Measurements from ENCODE around the gene CCL11.

CCL11 gene

DNA sequence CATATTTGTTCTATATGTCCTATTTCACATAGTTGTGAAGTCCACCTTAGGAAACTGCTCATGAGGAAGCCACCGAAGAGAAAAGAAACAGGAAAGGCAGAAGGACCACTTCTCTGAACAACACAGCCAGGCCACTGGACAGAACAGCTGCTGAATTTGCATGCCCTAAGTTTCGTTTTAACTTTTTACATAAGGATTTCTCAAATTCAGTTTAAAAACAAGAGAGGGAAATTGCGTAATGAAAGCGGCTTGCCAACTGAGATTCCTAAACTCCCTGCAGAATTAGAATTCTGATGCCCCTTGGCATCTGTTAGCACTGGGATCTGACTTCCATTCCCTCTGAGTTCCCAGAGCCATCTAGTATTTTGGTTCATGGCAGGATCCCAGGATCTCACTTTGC, 28.7 kb downstream of the CCL11 start:
- TF ChIP-seq OVOL3 (tag by site-specific recombination; IDR thresholded peaks at IDR 0.05) = no peak
- TF ChIP-seq ZNF561 (tag by site-specific recombination; IDR thresholded peaks at IDR 0.05; ENCODE audit: borderline replicate concordance) = no peak
- no peak for TF ChIP-seq ZNF558 (tag by site-specific recombination; IDR thresholded peaks at IDR 0.05)
- H3K27ac ChIP-seq (ENCODE audit: extremely low read depth, low read depth, low read length) = no peak overlapping the region
- H3K4me3 ChIP-seq (ENCODE audit: low read depth, low read length) = no peak overlapping the region
- no peaks in the 10 kb centered on the region for H3K4me1 ChIP-seq (ENCODE audit: control insufficient read depth, insufficient read depth, low read length)
- no peaks in the 10 kb centered on the region for H3K36me3 ChIP-seq (ENCODE audit: control insufficient read depth in 2 of 2, insufficient read depth in 1 of 2, low read length in 2 of 2)
- POLR2A ChIA-PET = no interaction called here
- CTCF ChIA-PET = interaction anchor here (8.3 to 15.4 kb wide), 2 partner anchors 47 kb away, joined by 84 to 206 read pairs; partner anchors contain the start of gene CCL1
- H3K9me3 ChIP-seq (ENCODE audit: control insufficient read depth, insufficient read depth, low read depth, low read length) = no peaks in the 10 kb centered on the region

DNA sequence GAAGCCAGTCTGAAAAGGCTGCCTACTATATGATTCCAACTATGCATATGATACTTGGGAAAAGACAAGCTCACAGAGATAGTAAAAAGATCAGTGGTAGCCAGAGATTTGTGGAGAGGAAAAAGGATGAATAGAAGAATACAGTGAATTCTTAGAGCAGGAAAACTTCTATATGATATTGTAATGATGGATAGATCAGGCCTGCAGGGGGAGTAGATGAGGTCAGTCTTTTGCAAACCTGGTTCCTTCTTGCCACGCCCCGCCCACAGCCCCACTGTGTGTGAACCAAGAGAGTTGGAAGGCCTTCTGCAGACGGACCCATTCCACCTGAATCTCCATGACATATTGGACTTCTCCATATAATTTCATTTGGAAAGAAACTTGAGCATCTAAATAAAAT, 32.9 kb downstream of the CCL11 start:
- CTCF ChIA-PET = interaction anchor here (0.6 to 8.3 kb wide), 18 partner anchors 8 to 1013 kb away, joined by 3 to 84 read pairs (median 4); no protein-coding TSS in a partner anchor
- Histone ChIP-seq H3K27ac (ENCODE audit: extremely low read depth, low read depth, low read length) (no peak overlapping the region), H3K4me3 (ENCODE audit: low read depth, low read length) (no peak overlapping the region), H3K36me3 (ENCODE audit: control insufficient read depth in 2 of 2, insufficient read depth in 1 of 2, low read length in 2 of 2) (no peaks in the 10 kb centered on the region), H3K4me1 (ENCODE audit: control insufficient read depth, insufficient read depth, low read length) (no peaks in the 10 kb centered on the region), H3K9me3 (ENCODE audit: control insufficient read depth, insufficient read depth, low read depth, low read length) (no peaks in the 10 kb centered on the region)
- POLR2A ChIA-PET = no interaction called here
- TF ChIP-seq ZNF114 (tag by site-specific recombination; IDR thresholded peaks at IDR 0.05) (no peak), ZFP37 (tag by site-specific recombination; IDR thresholded peaks at IDR 0.05) (no peak)
- TF ChIP-seq, protein P1, sequence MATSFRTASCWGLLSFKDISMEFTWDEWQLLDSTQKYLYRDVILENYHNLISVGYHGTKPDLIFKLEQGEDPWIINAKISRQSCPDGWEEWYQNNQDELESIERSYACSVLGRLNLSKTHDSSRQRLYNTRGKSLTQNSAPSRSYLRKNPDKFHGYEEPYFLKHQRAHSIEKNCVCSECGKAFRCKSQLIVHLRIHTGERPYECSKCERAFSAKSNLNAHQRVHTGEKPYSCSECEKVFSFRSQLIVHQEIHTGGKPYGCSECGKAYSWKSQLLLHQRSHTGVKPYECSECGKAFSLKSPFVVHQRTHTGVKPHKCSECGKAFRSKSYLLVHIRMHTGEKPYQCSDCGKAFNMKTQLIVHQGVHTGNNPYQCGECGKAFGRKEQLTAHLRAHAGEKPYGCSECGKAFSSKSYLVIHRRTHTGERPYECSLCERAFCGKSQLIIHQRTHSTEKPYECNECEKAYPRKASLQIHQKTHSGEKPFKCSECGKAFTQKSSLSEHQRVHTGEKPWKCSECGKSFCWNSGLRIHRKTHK (tag by site-specific recombination; IDR thresholded peaks at IDR 0.05) = peak; percentile 69; the same call in 1 of the 2 replicates

DNA sequence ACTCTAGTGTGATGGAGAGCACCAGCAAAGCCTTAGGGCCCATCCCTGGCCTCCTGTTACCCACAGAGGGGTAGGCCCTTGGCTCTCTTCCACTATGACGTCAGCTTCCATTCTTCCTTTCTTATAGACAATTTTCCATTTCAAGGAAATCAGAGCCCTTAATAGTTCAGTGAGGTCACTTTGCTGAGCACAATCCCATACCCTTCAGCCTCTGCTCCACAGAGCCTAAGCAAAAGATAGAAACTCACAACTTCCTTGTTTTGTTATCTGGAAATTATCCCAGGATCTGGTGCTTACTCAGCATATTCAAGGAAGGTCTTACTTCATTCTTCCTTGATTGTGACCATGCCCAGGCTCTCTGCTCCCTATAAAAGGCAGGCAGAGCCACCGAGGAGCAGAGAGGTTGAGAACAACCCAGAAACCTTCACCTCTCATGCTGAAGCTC, 33.5 kb downstream of the CCL11 start, which contains the start of gene CCL8:
Gene CCL8, plus strand, starts transcription at position 397 of the 445 bp plus-strand sequence. CDS start 67 bp downstream, outside the sequence.
- CTCF ChIA-PET = interaction anchor here (0.5 to 8.3 kb wide), 10 partner anchors 10 to 526 kb away, joined by 3 to 84 read pairs (median 4); no protein-coding TSS in a partner anchor
- no peak within 1 kb of the TSS for H3K4me3 ChIP-seq (ENCODE audit: low read depth, low read length)
- H3K9me3 ChIP-seq (ENCODE audit: control insufficient read depth, insufficient read depth, low read depth, low read length) = no peaks in the 10 kb centered on the region
- H3K27ac ChIP-seq (ENCODE audit: extremely low read depth, low read depth, low read length) = no peak within 1 kb of the TSS
- no peak for TF ChIP-seq ZNF416 (tag by site-specific recombination; IDR thresholded peaks at IDR 0.05)
- TF ChIP-seq ZNF223 (tag by site-specific recombination; IDR thresholded peaks at IDR 0.05) = no peak
- TF ChIP-seq, protein P2, sequence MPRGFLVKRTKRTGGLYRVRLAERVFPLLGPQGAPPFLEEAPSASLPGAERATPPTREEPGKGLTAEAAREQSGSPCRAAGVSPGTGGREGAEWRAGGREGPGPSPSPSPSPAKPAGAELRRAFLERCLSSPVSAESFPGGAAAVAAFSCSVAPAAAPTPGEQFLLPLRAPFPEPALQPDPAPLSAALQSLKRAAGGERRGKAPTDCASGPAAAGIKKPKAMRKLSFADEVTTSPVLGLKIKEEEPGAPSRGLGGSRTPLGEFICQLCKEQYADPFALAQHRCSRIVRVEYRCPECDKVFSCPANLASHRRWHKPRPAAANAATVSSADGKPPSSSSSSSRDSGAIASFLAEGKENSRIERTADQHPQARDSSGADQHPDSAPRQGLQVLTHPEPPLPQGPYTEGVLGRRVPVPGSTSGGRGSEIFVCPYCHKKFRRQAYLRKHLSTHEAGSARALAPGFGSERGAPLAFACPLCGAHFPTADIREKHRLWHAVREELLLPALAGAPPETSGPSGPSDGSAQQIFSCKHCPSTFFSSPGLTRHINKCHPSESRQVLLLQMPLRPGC (tag by site-specific recombination; IDR thresholded peaks at IDR 0.05) = no peak
- TF ChIP-seq, protein P3, sequence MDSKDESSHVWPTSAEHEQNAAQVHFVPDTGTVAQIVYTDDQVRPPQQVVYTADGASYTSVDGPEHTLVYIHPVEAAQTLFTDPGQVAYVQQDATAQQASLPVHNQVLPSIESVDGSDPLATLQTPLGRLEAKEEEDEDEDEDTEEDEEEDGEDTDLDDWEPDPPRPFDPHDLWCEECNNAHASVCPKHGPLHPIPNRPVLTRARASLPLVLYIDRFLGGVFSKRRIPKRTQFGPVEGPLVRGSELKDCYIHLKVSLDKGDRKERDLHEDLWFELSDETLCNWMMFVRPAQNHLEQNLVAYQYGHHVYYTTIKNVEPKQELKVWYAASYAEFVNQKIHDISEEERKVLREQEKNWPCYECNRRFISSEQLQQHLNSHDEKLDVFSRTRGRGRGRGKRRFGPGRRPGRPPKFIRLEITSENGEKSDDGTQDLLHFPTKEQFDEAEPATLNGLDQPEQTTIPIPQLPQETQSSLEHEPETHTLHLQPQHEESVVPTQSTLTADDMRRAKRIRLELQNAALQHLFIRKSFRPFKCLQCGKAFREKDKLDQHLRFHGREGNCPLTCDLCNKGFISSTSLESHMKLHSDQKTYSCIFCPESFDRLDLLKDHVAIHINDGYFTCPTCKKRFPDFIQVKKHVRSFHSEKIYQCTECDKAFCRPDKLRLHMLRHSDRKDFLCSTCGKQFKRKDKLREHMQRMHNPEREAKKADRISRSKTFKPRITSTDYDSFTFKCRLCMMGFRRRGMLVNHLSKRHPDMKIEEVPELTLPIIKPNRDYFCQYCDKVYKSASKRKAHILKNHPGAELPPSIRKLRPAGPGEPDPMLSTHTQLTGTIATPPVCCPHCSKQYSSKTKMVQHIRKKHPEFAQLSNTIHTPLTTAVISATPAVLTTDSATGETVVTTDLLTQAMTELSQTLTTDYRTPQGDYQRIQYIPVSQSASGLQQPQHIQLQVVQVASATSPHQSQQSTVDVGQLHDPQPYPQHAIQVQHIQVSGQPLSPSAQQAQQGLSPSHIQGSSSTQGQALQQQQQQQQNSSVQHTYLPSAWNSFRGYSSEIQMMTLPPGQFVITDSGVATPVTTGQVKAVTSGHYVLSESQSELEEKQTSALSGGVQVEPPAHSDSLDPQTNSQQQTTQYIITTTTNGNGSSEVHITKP (tag by site-specific recombination; IDR thresholded peaks at IDR 0.05) = no peak
- TF ChIP-seq, protein P4, sequence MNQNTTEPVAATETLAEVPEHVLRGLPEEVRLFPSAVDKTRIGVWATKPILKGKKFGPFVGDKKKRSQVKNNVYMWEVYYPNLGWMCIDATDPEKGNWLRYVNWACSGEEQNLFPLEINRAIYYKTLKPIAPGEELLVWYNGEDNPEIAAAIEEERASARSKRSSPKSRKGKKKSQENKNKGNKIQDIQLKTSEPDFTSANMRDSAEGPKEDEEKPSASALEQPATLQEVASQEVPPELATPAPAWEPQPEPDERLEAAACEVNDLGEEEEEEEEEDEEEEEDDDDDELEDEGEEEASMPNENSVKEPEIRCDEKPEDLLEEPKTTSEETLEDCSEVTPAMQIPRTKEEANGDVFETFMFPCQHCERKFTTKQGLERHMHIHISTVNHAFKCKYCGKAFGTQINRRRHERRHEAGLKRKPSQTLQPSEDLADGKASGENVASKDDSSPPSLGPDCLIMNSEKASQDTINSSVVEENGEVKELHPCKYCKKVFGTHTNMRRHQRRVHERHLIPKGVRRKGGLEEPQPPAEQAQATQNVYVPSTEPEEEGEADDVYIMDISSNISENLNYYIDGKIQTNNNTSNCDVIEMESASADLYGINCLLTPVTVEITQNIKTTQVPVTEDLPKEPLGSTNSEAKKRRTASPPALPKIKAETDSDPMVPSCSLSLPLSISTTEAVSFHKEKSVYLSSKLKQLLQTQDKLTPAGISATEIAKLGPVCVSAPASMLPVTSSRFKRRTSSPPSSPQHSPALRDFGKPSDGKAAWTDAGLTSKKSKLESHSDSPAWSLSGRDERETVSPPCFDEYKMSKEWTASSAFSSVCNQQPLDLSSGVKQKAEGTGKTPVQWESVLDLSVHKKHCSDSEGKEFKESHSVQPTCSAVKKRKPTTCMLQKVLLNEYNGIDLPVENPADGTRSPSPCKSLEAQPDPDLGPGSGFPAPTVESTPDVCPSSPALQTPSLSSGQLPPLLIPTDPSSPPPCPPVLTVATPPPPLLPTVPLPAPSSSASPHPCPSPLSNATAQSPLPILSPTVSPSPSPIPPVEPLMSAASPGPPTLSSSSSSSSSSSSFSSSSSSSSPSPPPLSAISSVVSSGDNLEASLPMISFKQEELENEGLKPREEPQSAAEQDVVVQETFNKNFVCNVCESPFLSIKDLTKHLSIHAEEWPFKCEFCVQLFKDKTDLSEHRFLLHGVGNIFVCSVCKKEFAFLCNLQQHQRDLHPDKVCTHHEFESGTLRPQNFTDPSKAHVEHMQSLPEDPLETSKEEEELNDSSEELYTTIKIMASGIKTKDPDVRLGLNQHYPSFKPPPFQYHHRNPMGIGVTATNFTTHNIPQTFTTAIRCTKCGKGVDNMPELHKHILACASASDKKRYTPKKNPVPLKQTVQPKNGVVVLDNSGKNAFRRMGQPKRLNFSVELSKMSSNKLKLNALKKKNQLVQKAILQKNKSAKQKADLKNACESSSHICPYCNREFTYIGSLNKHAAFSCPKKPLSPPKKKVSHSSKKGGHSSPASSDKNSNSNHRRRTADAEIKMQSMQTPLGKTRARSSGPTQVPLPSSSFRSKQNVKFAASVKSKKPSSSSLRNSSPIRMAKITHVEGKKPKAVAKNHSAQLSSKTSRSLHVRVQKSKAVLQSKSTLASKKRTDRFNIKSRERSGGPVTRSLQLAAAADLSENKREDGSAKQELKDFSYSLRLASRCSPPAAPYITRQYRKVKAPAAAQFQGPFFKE (tag by site-specific recombination; IDR thresholded peaks at IDR 0.05; ENCODE audit: borderline replicate concordance) = no peak
- no peak for TF ChIP-seq SP7 (tag by site-specific recombination; IDR thresholded peaks at IDR 0.05)
- TF ChIP-seq GLI2 (tag by site-specific recombination; IDR thresholded peaks at IDR 0.05; ENCODE audit: borderline replicate concordance, low read depth) = no peak
- TF ChIP-seq SALL2 (tag by site-specific recombination; IDR thresholded peaks at IDR 0.05; ENCODE audit: borderline replicate concordance) = no peak
- TF ChIP-seq, protein P5, sequence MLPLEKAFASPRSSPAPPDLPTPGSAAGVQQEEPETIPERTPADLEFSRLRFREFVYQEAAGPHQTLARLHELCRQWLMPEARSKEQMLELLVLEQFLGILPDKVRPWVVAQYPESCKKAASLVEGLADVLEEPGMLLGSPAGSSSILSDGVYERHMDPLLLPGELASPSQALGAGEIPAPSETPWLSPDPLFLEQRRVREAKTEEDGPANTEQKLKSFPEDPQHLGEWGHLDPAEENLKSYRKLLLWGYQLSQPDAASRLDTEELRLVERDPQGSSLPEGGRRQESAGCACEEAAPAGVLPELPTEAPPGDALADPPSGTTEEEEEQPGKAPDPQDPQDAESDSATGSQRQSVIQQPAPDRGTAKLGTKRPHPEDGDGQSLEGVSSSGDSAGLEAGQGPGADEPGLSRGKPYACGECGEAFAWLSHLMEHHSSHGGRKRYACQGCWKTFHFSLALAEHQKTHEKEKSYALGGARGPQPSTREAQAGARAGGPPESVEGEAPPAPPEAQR (tag by site-specific recombination; IDR thresholded peaks at IDR 0.05) = no peak
- no peak for TF ChIP-seq ZNF24 (tag by site-specific recombination; IDR thresholded peaks at IDR 0.05)
- TF ChIP-seq ZNF785 (tag by site-specific recombination; IDR thresholded peaks at IDR 0.05) = no peak
- H3K4me1 ChIP-seq (ENCODE audit: control insufficient read depth, insufficient read depth, low read length) = no peaks in the 10 kb centered on the region
- POLR2A ChIA-PET = no interaction called here
- H3K36me3 ChIP-seq (ENCODE audit: control insufficient read depth in 2 of 2, insufficient read depth in 1 of 2, low read length in 2 of 2) = no peaks in the 10 kb centered on the region

All from HEK293 (cell line).